ENCODE results near the gene DOCK10. TPM values are rescaled to one million over a fixed set of nuclear protein-coding genes. Genes with fewer than 3 reads are reported as not detected.

Gene DOCK10
- total RNA-seq, 1 experiment from 2014 or later = 5.8 TPM

- no peak overlapping the region for H3K27ac ChIP-seq (ENCODE audit: low read length)
- in situ Hi-C loops (cut with HindIII; ENCODE audit: low pct_unique_long_range_greater_than_20kb, low sequenced_read_pairs) = no loop called here
- no peaks in the 10 kb centered on the region for H3K9me3 ChIP-seq (ENCODE audit: control insufficient read depth, insufficient read depth, low read depth, low read length)
- no peak overlapping the region for H3K4me3 ChIP-seq (ENCODE audit: low read depth in 2 of 2, low read length in 2 of 2)
- no peak for DNase-seq (ENCODE audit: low read depth, low spot score)
- no peaks in the 10 kb centered on the region for H3K4me1 ChIP-seq (ENCODE audit: control insufficient read depth, insufficient read depth, low read length)
- BruUV-seq (replicated peaks) = no TSS peak
- ATAC-seq = no peak
- H3K27me3 ChIP-seq (ENCODE audit: control insufficient read depth, insufficient read depth, low read length) = no peaks in the 10 kb centered on the region
- POLR2A ChIA-PET = no interaction called here
- H3K36me3 ChIP-seq (ENCODE audit: control insufficient read depth, insufficient read depth, low read length) = no peaks in the 10 kb centered on the region
- CTCF ChIA-PET = no interaction called here
- intact Hi-C loops (cut with micrococcal nuclease; ENCODE audit: unreplicated experiment) = no loop called here
- TF ChIP-seq REST (IDR thresholded peaks at IDR 0.05; ENCODE audit: insufficient read depth in 1 of 2, low read depth in 2 of 2, low read length in 1 of 2) = no peak
Measured at GRCh38 chr2:224751996-224752698, 290.1 kb downstream of the DOCK10 start.

- BruUV-seq (replicated peaks) = no TSS peak
- ChIA-PET CTCF (no interaction called here), POLR2A (no interaction called here)
- no peak for TF ChIP-seq SIN3A (IDR thresholded peaks at IDR 0.05; ENCODE audit: borderline replicate concordance, insufficient read depth, low read depth, low read length)
- TF ChIP-seq REST (IDR thresholded peaks at IDR 0.05; ENCODE audit: insufficient read depth in 1 of 2, low read depth in 2 of 2, low read length in 1 of 2) = no peak
- TF ChIP-seq POLR2AphosphoS5 (IDR thresholded peaks at IDR 0.05; ENCODE audit: low read depth, low read length) = no peak
- TF ChIP-seq TCF7L2 (IDR thresholded peaks at IDR 0.05; ENCODE audit: low read depth, low read length) = no peak
- TF ChIP-seq CTCF (IDR thresholded peaks at IDR 0.05) = peak; percentile 38
- ATAC-seq (no peak), DNase-seq (ENCODE audit: low read depth, low spot score) (no peak)
- Histone ChIP-seq H3K4me1 (ENCODE audit: control insufficient read depth, insufficient read depth, low read length) (no peaks in the 10 kb centered on the region), H3K9me3 (ENCODE audit: control insufficient read depth, insufficient read depth, low read depth, low read length) (no peaks in the 10 kb centered on the region), H3K36me3 (ENCODE audit: control insufficient read depth, insufficient read depth, low read length) (no peaks in the 10 kb centered on the region), H3K27ac (ENCODE audit: low read length) (no peak overlapping the region), H3K27me3 (ENCODE audit: control insufficient read depth, insufficient read depth, low read length) (no peaks in the 10 kb centered on the region), H3K4me3 (ENCODE audit: low read depth in 2 of 2, low read length in 2 of 2) (no peak overlapping the region)
- in situ Hi-C loops (cut with HindIII; ENCODE audit: low pct_unique_long_range_greater_than_20kb, low sequenced_read_pairs) (no loop called here), intact Hi-C loops (cut with micrococcal nuclease; ENCODE audit: unreplicated experiment) (no loop called here)
Measured at GRCh38 chr2:224749136-224749535, 293.1 kb downstream of the DOCK10 start.

Data from Panc1 (cell line).